Measurements from ENCODE around the gene JMJD1C.
"Not testable (repeated sequence)": the region's sequence is repeated elsewhere in the genome, so short reads cannot be mapped to it uniquely, and the experiment has no call there.

JMJD1C gene

GRCh38 chr10:63355682-63356081 lies 110.1 kb downstream of the JMJD1C start:
- DNase-seq: no peak

- no peak for DNase-seq
These were observed 112.8 kb downstream of the JMJD1C start for GRCh38 chr10:63352976-63353375.

- no peak for DNase-seq
These were observed 117.4 kb downstream of the JMJD1C start for GRCh38 chr10:63348245-63348850.

- DNase-seq: no peak
These were observed 119.7 kb downstream of the JMJD1C start for GRCh38 chr10:63346015-63346441.

GRCh38 chr10:63344269-63344668 lies 121.5 kb downstream of the JMJD1C start:
- DNase-seq: no peak

GRCh38 chr10:63343476-63343875 lies 122.3 kb downstream of the JMJD1C start:
- DNase-seq: no peak

- DNase-seq: not testable (repeated sequence)
These were observed 126.1 kb downstream of the JMJD1C start for GRCh38 chr10:63339640-63340039.

GRCh38 chr10:63337455-63338251 lies 128.1 kb downstream of the JMJD1C start:
- no peak for DNase-seq

GRCh38 chr10:63331586-63331985 lies 134.2 kb downstream of the JMJD1C start:
- no peak for DNase-seq

GRCh38 chr10:63324495-63324854 lies 141.3 kb downstream of the JMJD1C start:
- DNase-seq: no peak

- no peak for DNase-seq
These were observed 141.9 kb downstream of the JMJD1C start for GRCh38 chr10:63323701-63324494.

GRCh38 chr10:63320683-63321082 lies 145.1 kb downstream of the JMJD1C start:
- DNase-seq: no peak

- no peak for DNase-seq
These were observed 146.5 kb downstream of the JMJD1C start for GRCh38 chr10:63319231-63319630.

GRCh38 chr10:63318491-63318890 lies 147.3 kb downstream of the JMJD1C start:
- DNase-seq: no peak

- DNase-seq: no peak
These were observed 151.8 kb downstream of the JMJD1C start for GRCh38 chr10:63314020-63314419.

GRCh38 chr10:63313066-63313717 lies 152.6 kb downstream of the JMJD1C start:
- no peak for DNase-seq

GRCh38 chr10:63308628-63309027 lies 157.1 kb downstream of the JMJD1C start:
- no peak for DNase-seq

- no peak for DNase-seq
These were observed 161.6 kb downstream of the JMJD1C start for GRCh38 chr10:63304146-63304545.

- DNase-seq: no peak
These were observed 165.0 kb downstream of the JMJD1C start for GRCh38 chr10:63300801-63301200.

GRCh38 chr10:63297941-63298340 lies 167.8 kb downstream of the JMJD1C start:
- DNase-seq: no peak

- no peak for DNase-seq
These were observed 171.0 kb downstream of the JMJD1C start for GRCh38 chr10:63294781-63295180.

- not testable (repeated sequence) for DNase-seq
These were observed 172.9 kb downstream of the JMJD1C start for GRCh38 chr10:63292847-63293246.

GRCh38 chr10:63288170-63288569 lies 177.6 kb downstream of the JMJD1C start:
- no peak for DNase-seq

Data from cortex of kidney (tissue), 1 donor.